Measurements from ENCODE around the gene TOMM70. TPM values are rescaled to one million over a fixed set of nuclear protein-coding genes. Genes with fewer than 3 reads are reported as not detected.
A peak's percentile ranks its signal among the peaks of the same experiment; 100 is the strongest.

Gene TOMM70
- total RNA-seq, 2 experiments from 2014 or later = 41.2 to 54.5 TPM

GRCh38 chr3:100395679-100396431 lies 5.0 kb downstream of the TOMM70 start:
- BruUV-seq (replicated peaks) = no TSS peak
- Histone ChIP-seq H3K9me2 (ENCODE audit: insufficient read depth, low read length) (no peaks in the 10 kb centered on the region), H3K9me3 (ENCODE audit: low read length) (no peaks in the 10 kb centered on the region), H3K36me3 (ENCODE audit: insufficient read depth, low read length) (peaks cover 73% of the 10 kb centered on the region), H3K79me2 (ENCODE audit: insufficient read depth, low read depth, low read length) (peaks cover 100% of the 10 kb centered on the region), H4K20me1 (ENCODE audit: insufficient read depth, low read length) (peaks cover 13% of the 10 kb centered on the region), H3K4me1 (ENCODE audit: insufficient read depth, low read length, poor library complexity, severe bottlenecking) (peaks cover 21% of the 10 kb centered on the region), H3K27ac (ENCODE audit: low read depth, low read length, poor library complexity, severe bottlenecking) (no peak overlapping the region), H3K4me2 (ENCODE audit: low read length) (peak overlapping the region; percentile 25; the same call in 1 of the 2 replicates), H2AFZ (ENCODE audit: low read length) (no peak overlapping the region), H3K4me3 (ENCODE audit: low read depth, low read length, poor library complexity, severe bottlenecking) (no peak overlapping the region)
- POLR2A ChIA-PET = interaction anchor here (1.4 kb wide), 1 partner anchor 11 kb away, joined by 3 read pairs; no protein-coding TSS in a partner anchor
- CTCF ChIA-PET (ENCODE audit: unreplicated experiment) = no interaction called here
- intact Hi-C loops (cut with micrococcal nuclease; ENCODE audit: unreplicated experiment) = no loop called here
- TF ChIP-seq CTCF (conservative IDR thresholded peaks at IDR 0.05; ENCODE audit: low read length) (no peak), EZH2phosphoT487 (IDR thresholded peaks at IDR 0.05; ENCODE audit: borderline replicate concordance, low read depth, low read length) (no peak)
- peak; percentile 10 for DNase-seq (ENCODE audit: low spot score)

GRCh38 chr3:100389025-100389424 lies 11.9 kb downstream of the TOMM70 start:
- no peak overlapping the region for H3K27ac ChIP-seq (ENCODE audit: low read depth, low read length, poor library complexity, severe bottlenecking)
- no peak overlapping the region for H3K4me3 ChIP-seq (ENCODE audit: low read depth, low read length, poor library complexity, severe bottlenecking)
- no TSS peak for BruUV-seq (replicated peaks)
- intact Hi-C loops (cut with micrococcal nuclease; ENCODE audit: unreplicated experiment) = loop anchor here (5.0 kb wide), 1 partner anchor 47 kb away; no protein-coding TSS in a partner anchor
- no peak for TF ChIP-seq EZH2phosphoT487 (IDR thresholded peaks at IDR 0.05; ENCODE audit: borderline replicate concordance, low read depth, low read length)
- TF ChIP-seq CTCF (conservative IDR thresholded peaks at IDR 0.05; ENCODE audit: low read length) = no peak
- H3K9me2 ChIP-seq (ENCODE audit: insufficient read depth, low read length) = no peaks in the 10 kb centered on the region
- H3K79me2 ChIP-seq (ENCODE audit: insufficient read depth, low read depth, low read length) = peaks cover 74% of the 10 kb centered on the region
- ChIA-PET CTCF (ENCODE audit: unreplicated experiment) (no interaction called here), POLR2A (interaction anchor here (0.7 kb wide), 2 partner anchors 11 to 1175 kb away, joined by 3 to 4 read pairs; no protein-coding TSS in a partner anchor)
- H2AFZ ChIP-seq (ENCODE audit: low read length) = no peak overlapping the region
- H3K36me3 ChIP-seq (ENCODE audit: insufficient read depth, low read length) = peaks cover 97% of the 10 kb centered on the region
- H3K4me1 ChIP-seq (ENCODE audit: insufficient read depth, low read length, poor library complexity, severe bottlenecking) = no peaks in the 10 kb centered on the region
- DNase-seq (ENCODE audit: low spot score) = peak; percentile 2
- H3K4me2 ChIP-seq (ENCODE audit: low read length) = no peak overlapping the region
- H4K20me1 ChIP-seq (ENCODE audit: insufficient read depth, low read length) = no peaks in the 10 kb centered on the region
- H3K9me3 ChIP-seq (ENCODE audit: low read length) = peaks cover 25% of the 10 kb centered on the region; the same call in 1 of the 2 replicates

All from OCI-LY7 (cell line).